Erythroblast (primary cell): ENCODE measurements around the gene TMEM272.

Experiments used
- GATA1 ChIP-seq: IDR thresholded peaks from 2 replicates; pipeline ENCODE4 v1.6.1; 2011; ENCODE audit warnings: low read depth, mild to moderate bottlenecking, control low read depth, low read length, moderate library complexity
- POLR2A ChIP-seq: IDR thresholded peaks from 2 replicates; pipeline ENCODE4 v1.6.1; 2011; ENCODE audit warnings: mild to moderate bottlenecking, low read length

DNA sequence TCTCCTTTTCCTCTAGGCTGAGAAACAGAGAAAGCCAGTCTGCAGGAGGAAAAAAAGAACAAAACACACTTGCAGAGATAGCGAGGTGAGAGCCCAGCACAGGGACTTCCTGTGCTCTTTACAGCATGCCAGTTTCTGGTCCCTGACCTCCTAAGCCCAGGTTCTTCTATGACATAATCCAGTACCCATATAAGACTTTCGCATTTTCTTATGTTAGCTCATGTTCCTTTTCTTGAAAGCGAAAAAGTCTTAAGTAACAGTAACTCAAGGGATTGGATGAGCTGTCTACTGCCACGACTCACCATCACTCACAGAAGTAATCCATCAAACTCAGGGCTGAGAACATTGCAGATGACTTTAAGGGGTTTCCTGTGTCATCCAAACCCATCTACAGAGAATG, 34.2 kb upstream of the TMEM272 start:
- TF ChIP-seq POLR2A = no peak
- no peak for TF ChIP-seq GATA1
